HG02973 (cell line): ENCODE data around the gene SLC6A17.

Experiments
- ATAC-seq: cut with Tn5 transposase; IDR thresholded peaks from one replicate; pipeline ENCODE4 v1.9.1; 2021; ENCODE audit warnings: moderate library complexity; ENCODE audit not compliant: unreplicated experiment

Gene SLC6A17

GRCh38 chr1:110239441-110240430, 89.4 kb downstream of the SLC6A17 start:
- no peak for ATAC-seq

DNA sequence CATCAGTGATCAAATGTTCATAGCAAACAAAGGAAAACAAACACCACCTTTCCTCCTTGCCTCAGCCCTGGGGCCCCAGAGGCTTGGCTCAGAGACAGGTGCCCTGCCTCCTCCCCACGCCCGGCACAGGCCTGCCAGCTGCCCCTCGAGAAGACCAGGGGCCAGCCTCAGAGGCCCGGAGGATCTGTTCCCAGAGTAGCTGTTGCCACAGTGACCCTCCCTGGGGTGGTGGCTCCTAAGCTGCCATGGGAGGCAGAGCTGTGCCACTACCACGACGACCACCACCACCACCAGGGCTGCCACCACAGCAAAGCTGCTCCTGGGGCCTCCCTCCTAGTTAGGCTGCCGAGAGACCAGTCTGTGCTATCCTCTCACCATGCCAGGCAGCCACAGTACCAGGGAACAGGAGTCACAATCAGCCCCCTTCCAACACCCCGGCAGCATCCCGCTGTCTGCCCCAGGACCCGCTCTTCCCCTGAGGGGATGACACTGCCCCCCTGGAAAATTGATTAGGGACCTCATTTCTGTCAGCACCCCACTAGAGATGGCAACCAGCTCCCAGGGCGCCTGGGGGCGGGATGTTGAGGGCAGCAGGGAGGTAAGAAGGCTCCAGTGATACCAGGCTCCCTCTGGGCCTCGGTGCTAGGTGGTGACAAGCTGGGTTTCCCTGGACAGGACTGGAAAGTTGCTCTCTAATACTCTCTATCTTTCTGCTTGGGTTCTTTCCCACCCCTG, 90.3 kb downstream of the SLC6A17 start:
- ATAC-seq = no peak

DNA sequence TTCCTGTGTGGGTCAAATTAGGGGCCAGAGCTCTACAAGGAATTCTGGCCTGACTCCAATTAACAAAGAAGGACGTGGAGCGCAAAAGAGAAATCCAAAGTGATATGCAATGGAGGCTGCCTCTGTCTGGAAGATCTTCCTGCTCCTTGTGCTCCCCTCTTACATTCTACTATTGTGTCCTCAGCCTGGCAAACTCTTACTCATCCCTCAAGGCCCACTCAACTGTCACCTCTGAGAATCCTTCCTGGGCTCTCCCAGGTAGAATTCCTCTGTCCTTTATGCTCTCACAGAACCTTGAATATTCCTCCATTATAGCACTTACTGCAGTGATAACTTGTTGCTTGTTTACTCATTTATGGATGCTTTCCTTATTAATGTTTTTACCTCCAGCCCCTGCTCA, 91.2 kb downstream of the SLC6A17 start:
- no peak for ATAC-seq

GRCh38 chr1:110242062-110242461, 91.8 kb downstream of the SLC6A17 start:
- ATAC-seq = no peak

GRCh38 chr1:110242731-110243130, 92.4 kb downstream of the SLC6A17 start:
- ATAC-seq = no peak

DNA sequence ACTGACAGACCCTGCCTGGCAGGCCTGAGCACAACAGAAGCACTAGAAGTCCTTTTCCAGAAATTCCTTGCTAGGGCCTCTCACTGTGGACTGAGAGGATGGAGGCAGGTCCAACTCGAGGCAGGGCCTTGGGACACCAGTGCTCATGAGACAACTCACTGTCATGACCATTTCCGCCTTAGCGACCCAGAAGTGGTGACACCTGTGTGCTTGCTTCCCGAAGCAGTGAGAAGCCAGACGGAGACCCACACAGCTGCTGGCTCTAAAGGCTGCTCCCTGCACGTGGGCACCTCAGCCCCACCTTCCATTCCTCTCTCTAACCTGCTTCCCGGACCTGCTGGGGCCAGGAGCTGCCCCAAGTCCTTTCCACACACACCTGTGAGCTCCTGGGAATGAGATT, 92.9 kb downstream of the SLC6A17 start:
- no peak for ATAC-seq

DNA sequence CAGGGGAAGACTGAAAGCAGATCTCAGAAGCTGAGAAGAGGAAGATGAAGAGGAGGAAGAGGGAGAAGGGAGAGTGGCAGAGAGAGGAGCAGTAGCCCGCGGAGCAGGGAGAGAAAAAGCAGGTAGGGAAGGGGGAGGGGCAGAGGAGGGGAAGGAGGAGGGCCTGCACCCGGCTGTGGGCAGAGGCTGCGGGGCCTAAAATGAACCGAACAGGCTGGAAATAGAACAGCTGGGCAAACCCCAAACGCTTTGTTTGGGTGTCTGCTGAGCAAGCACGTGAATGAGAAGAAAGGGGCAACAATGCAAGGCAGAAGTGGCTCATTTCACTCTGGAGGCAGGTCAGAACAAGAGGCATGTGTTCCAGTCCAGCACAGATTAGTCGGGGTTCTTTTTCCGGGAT, 93.3 kb downstream of the SLC6A17 start:
- no peak for ATAC-seq

DNA sequence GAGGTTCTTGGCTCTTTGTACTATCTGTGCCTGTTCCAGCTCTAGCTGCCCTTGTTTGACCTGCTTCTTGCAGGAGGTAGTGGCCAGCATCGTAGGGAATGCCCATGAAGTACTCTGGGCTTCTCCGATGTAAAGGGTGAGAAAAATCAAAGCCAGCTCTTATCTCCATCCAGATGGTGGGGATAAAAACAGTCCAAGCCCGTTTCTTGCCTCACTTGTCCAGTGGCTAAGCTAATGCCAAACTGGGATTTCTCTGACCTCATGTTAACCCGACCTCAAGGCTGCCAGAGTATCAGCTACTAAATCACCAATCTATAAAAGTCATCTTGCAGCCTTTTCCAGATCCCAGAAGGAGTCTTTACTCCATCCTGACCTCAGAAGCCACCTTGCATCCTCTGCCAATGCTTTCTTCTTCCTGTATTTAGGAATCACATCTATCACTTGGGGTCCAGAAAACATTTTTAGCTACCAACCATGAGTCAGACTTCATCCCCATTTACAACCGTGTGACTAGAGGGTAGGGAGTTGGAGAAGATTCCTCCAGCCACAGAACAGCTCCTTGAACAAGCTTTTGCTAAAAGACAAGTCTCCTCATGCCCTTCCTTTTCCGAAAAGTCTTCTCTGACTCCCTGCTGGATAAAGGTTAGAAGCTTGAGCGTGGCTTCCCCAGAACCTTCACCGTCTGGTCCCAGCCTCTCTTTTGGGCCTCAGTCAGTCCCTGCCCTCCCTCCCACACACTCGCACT, 95.8 kb downstream of the SLC6A17 start:
- ATAC-seq = no peak

DNA sequence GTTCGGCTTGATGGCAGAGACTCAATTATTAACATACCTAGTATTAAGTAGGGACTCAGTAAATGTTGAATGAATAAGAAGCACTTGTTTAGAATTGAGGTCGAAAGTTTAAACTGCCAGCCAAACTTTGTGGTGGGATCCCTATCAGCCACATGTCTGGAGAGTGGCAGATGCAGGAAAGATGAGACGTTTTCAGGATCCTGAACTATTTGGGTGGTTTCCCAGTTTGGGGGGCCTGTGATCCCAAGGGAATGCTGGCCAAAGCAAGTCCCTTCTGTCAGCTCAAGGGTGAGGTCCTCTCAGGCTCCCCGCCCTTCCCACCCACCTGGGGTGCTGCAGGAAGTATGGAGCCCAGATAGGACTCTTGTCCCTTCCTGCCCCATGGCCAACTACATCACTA, 98.5 kb downstream of the SLC6A17 start:
- no peak for ATAC-seq

DNA sequence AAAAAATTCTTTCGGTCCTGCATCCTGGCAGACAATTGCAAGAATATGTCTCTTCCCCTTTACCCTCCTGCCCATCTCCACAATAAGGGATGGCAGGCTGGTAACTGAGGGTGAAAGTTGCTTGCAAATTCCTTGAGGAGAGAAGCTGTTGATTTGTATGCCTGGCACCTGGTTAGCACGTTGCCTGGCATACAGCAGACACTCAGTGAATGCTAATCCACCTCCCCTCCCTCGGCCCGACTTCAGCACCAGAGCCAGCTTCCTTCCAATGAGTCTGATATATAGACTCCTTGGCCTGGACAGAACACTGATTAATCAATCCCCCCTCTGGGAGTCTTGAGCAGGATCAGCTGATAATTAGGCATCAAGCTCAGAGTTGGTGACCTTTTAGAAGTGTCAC, 99.0 kb downstream of the SLC6A17 start:
- no peak for ATAC-seq

GRCh38 chr1:110250008-110250407, 99.7 kb downstream of the SLC6A17 start:
- no peak for ATAC-seq

DNA sequence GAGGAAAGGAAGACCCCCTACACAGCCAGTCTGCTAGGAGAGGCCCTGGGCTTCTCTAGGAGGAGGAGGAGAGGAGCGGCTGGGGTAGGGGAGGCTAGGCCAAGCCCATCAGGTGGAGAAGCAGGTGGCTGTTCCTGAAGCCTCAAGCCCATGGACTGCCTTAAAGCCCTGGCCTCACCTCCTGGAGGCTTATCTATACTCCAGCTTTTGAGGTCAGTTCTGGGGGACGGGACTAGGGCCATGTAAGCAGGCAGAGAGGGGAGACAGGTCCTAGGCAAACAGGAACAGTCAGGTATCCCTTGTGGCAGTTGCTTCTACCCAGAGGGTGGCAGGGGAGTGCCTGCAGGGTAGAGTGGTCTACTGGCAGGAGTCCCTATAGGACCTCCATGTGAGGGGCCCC, 100.5 kb downstream of the SLC6A17 start:
- ATAC-seq = no peak
